Suprapubic skin (tissue), 4 donors: ENCODE results near the gene MAGI1. TPM values are rescaled to one million over a fixed set of nuclear protein-coding genes. Genes with fewer than 3 reads are reported as not detected.

Source experiments
- DNase-seq, 2 donors: peaks; one replicate each; pipeline ENCODE4 v3.0.0-alpha.2; 2019; ENCODE audit warnings: low spot score in 2 of 2
- H3K27ac ChIP-seq: fragments of 200-600 bp; sonication (generic); one replicate; pipeline ENCODE4 v1.5.1; 2019
- H3K27me3 ChIP-seq: fragments of 200-600 bp; sonication (generic); one replicate; pipeline ENCODE4 v1.5.1; 2019
- H3K36me3 ChIP-seq: fragments of 200-600 bp; sonication (generic); one replicate; pipeline ENCODE4 v1.5.1; 2019
- H3K4me1 ChIP-seq: fragments of 200-600 bp; sonication (generic); one replicate; pipeline ENCODE4 v1.5.1; 2019
- H3K4me3 ChIP-seq: fragments of 200-600 bp; sonication (generic); one replicate; pipeline ENCODE4 v1.5.1; 2019; ENCODE audit warnings: mild to moderate bottlenecking
- H3K9me3 ChIP-seq: fragments of 200-600 bp; sonication (generic); one replicate; pipeline ENCODE4 v1.5.1; 2019
- CTCF ChIP-seq, 2 donors: fragments of 200-600 bp in 1 of 2; fragments of 450-650 bp in 1 of 2; sonication (generic) in 1 of 2; IDR thresholded peaks; one replicate each; pipeline ENCODE4 v1.5.1; 2016 to 2019; ENCODE audit warnings: antibody characterized with exemption in 2 of 2, mild to moderate bottlenecking in 1 of 2, moderate library complexity in 1 of 2
- EP300 ChIP-seq: sonication (generic); formaldehyde crosslinking; IDR thresholded peaks from one replicate; pipeline ENCODE4 v1.6.1; 2017; ENCODE audit warnings: antibody characterized with exemption
- POLR2A ChIP-seq, 2 donors: fragments of 450-650 bp; IDR thresholded peaks; one replicate each; pipeline ENCODE4 v1.6.1; 2017; ENCODE audit warnings: antibody characterized with exemption in 2 of 2, mild to moderate bottlenecking in 2 of 2, moderate library complexity in 2 of 2
- POLR2AphosphoS5 ChIP-seq, 3 donors: sonication (generic); formaldehyde crosslinking; IDR thresholded peaks; one replicate each; pipeline ENCODE4 v1.6.1; 2017; ENCODE audit warnings: antibody characterized with exemption in 3 of 3
- WGBS: methylation state at CpG from one replicate; pipeline ENCODE4 v1.1.5; 2018; 5-methylcytosine and 5-hydroxymethylcytosine counted together
- total RNA-seq, 4 donors: library from RNA; depleted of rRNA; stranded (reverse); fragments of >200 nt; gene quantifications; one replicate each; pipeline ENCODE4 v1.1.0, GENCODE V29; 2016

MAGI1 gene
- total RNA-seq, 4 donors from 2014 or later: 37.9 to 71.5 (median 48.6) TPM

GRCh38 chr3:65619888-65620287, 418.8 kb downstream of the MAGI1 start:
- no peaks in the 10 kb centered on the region for H3K27me3 ChIP-seq
- H3K27ac ChIP-seq: no peak overlapping the region
- no peaks in the 10 kb centered on the region for H3K9me3 ChIP-seq
- peaks cover 10% of the 10 kb centered on the region for H3K4me1 ChIP-seq
- no peak overlapping the region for H3K4me3 ChIP-seq
- WGBS: 43% methylated on average over 1 of the region's 1 CpG
- DNase-seq: no peak
- TF ChIP-seq CTCF (IDR thresholded peaks at IDR 0.05): no peak
- no peak for TF ChIP-seq POLR2AphosphoS5 (IDR thresholded peaks at IDR 0.05)
- TF ChIP-seq EP300: no peak
- no peak for TF ChIP-seq POLR2A (IDR thresholded peaks at IDR 0.05)
- H3K36me3 ChIP-seq: no peaks in the 10 kb centered on the region

- peaks cover 10% of the 10 kb centered on the region for H3K4me1 ChIP-seq
- H3K27ac ChIP-seq: no peak overlapping the region
- no peaks in the 10 kb centered on the region for H3K27me3 ChIP-seq
- H3K36me3 ChIP-seq: no peaks in the 10 kb centered on the region
- TF ChIP-seq POLR2A (IDR thresholded peaks at IDR 0.05) (no peak), EP300 (no peak), POLR2AphosphoS5 (IDR thresholded peaks at IDR 0.05) (no peak), CTCF (IDR thresholded peaks at IDR 0.05) (no peak)
- no peaks in the 10 kb centered on the region for H3K9me3 ChIP-seq
- no peak overlapping the region for H3K4me3 ChIP-seq
- whole genome bisulfite sequencing: 67% methylated on average over 5 of the region's 5 CpGs
- DNase-seq: no peak
These were observed 419.3 kb downstream of the MAGI1 start for GRCh38 chr3:65619451-65619881.

- no peak overlapping the region for H3K27ac ChIP-seq
- peaks cover 10% of the 10 kb centered on the region for H3K4me1 ChIP-seq
- H3K9me3 ChIP-seq: no peaks in the 10 kb centered on the region
- H3K36me3 ChIP-seq: no peaks in the 10 kb centered on the region
- H3K27me3 ChIP-seq: no peaks in the 10 kb centered on the region
- no peak for DNase-seq
- TF ChIP-seq POLR2A (IDR thresholded peaks at IDR 0.05) (no peak), CTCF (IDR thresholded peaks at IDR 0.05) (no peak), EP300 (no peak), POLR2AphosphoS5 (IDR thresholded peaks at IDR 0.05) (no peak)
- no peak overlapping the region for H3K4me3 ChIP-seq
- 63% methylated on average over 1 of the region's 1 CpG for WGBS
These were observed 420.1 kb downstream of the MAGI1 start for GRCh38 chr3:65618599-65618998.

- peaks cover 10% of the 10 kb centered on the region for H3K4me1 ChIP-seq
- no peak for TF ChIP-seq CTCF (IDR thresholded peaks at IDR 0.05)
- no peak for TF ChIP-seq POLR2AphosphoS5 (IDR thresholded peaks at IDR 0.05)
- TF ChIP-seq EP300: no peak
- no peak for TF ChIP-seq POLR2A (IDR thresholded peaks at IDR 0.05)
- no peak for DNase-seq
- H3K27ac ChIP-seq: no peak overlapping the region
- 84% methylated on average over 6 of the region's 6 CpGs for WGBS
- H3K36me3 ChIP-seq: no peaks in the 10 kb centered on the region
- no peaks in the 10 kb centered on the region for H3K9me3 ChIP-seq
- H3K27me3 ChIP-seq: no peaks in the 10 kb centered on the region
- no peak overlapping the region for H3K4me3 ChIP-seq
These were observed 420.9 kb downstream of the MAGI1 start for GRCh38 chr3:65617787-65618186.

GRCh38 chr3:65617209-65617608, 421.5 kb downstream of the MAGI1 start:
- Histone ChIP-seq H3K36me3 (no peaks in the 10 kb centered on the region), H3K9me3 (no peaks in the 10 kb centered on the region), H3K27ac (no peak overlapping the region), H3K4me3 (no peak overlapping the region), H3K4me1 (peaks cover 10% of the 10 kb centered on the region), H3K27me3 (no peaks in the 10 kb centered on the region)
- WGBS: 59% methylated on average over 4 of the region's 4 CpGs
- DNase-seq: no peak
- TF ChIP-seq EP300 (no peak), POLR2AphosphoS5 (IDR thresholded peaks at IDR 0.05) (no peak), POLR2A (IDR thresholded peaks at IDR 0.05) (no peak), CTCF (IDR thresholded peaks at IDR 0.05) (no peak)
